ENCODE results near the gene HOXA7. TPM values are rescaled to one million over a fixed set of nuclear protein-coding genes. Genes with fewer than 3 reads are reported as not detected.

HOXA7 gene
- total RNA-seq, 4 donors from 2014 or later: 8.7 to 16.9 (median 11.3) TPM

GRCh38 chr7:27117887-27118491 lies 38.5 kb downstream of the HOXA7 start:
- 59 to 62% methylated on average over 19 of the region's 19 CpGs for WGBS, 2 donors
- Histone ChIP-seq H3K4me1 (peaks cover 0 to 52% (median 1%) of the 10 kb centered on the region in 4 donors), H3K9me3 (no peaks in the 10 kb centered on the region), H3K27ac (peak overlapping the region in 3 of 4 donors; percentile 4 to 29 (median 19)), H3K27me3 (peaks cover 0 to 40% of the 10 kb centered on the region in 2 donors), H3K36me3 (peaks cover 0 to 16% (median 0%) of the 10 kb centered on the region in 3 donors), H3K4me3 (peak overlapping the region in 1 of 4 donors; percentile 4)
- TF ChIP-seq CTCF (IDR thresholded peaks at IDR 0.05): no peak
- DNase-seq (ENCODE audit: low spot score in 2 of 2): no peak

GRCh38 chr7:27116962-27117886 lies 39.3 kb downstream of the HOXA7 start:
- TF ChIP-seq EP300 (IDR thresholded peaks at IDR 0.05): no peak
- TF ChIP-seq POLR2A (IDR thresholded peaks at IDR 0.05): no peak
- TF ChIP-seq CTCF (IDR thresholded peaks at IDR 0.05): no peak
- Histone ChIP-seq H3K9me3 (no peaks in the 10 kb centered on the region), H3K4me3 (peak overlapping the region in 1 of 4 donors; percentile 4), H3K36me3 (peaks cover 0 to 11% (median 0%) of the 10 kb centered on the region in 3 donors), H3K27me3 (peaks cover 0 to 47% of the 10 kb centered on the region in 2 donors), H3K27ac (peak overlapping the region in 3 of 4 donors; percentile 19 to 83 (median 29)), H3K4me1 (peaks cover 0 to 54% (median 1%) of the 10 kb centered on the region in 4 donors)
- 76 to 78% methylated on average over 12 of the region's 12 CpGs for WGBS, 2 donors
- DNase-seq (ENCODE audit: low spot score in 2 of 2): no peak

- WGBS, 2 donors: 78 to 81% methylated on average over 20 of the region's 20 CpGs
- DNase-seq (ENCODE audit: low spot score in 2 of 2): no peak
- H3K36me3 ChIP-seq: peaks cover 0 to 7% (median 0%) of the 10 kb centered on the region in 3 donors
- TF ChIP-seq CTCF (IDR thresholded peaks at IDR 0.05) (no peak), EP300 (IDR thresholded peaks at IDR 0.05) (no peak), POLR2A (IDR thresholded peaks at IDR 0.05) (no peak)
- peaks cover 0 to 59% (median 1%) of the 10 kb centered on the region in 4 donors for H3K4me1 ChIP-seq
- peak overlapping the region in 2 of 4 donors; percentile 6 to 18 for H3K4me3 ChIP-seq
- H3K9me3 ChIP-seq: no peaks in the 10 kb centered on the region
- peak overlapping the region in 2 of 4 donors; percentile 29 to 83 for H3K27ac ChIP-seq
- peaks cover 0 to 47% of the 10 kb centered on the region in 2 donors for H3K27me3 ChIP-seq
Observed at GRCh38 chr7:27116031-27116961, 40.2 kb downstream of the HOXA7 start.

- Histone ChIP-seq H3K36me3 (peaks cover 0 to 7% (median 0%) of the 10 kb centered on the region in 3 donors), H3K4me3 (peak overlapping the region in 2 of 4 donors; percentile 6 to 18), H3K27ac (peak overlapping the region in 3 of 4 donors; percentile 29 to 83 (median 52)), H3K27me3 (peaks cover 0 to 54% of the 10 kb centered on the region in 2 donors), H3K9me3 (no peaks in the 10 kb centered on the region), H3K4me1 (peaks cover 0 to 61% (median 3%) of the 10 kb centered on the region in 4 donors)
- WGBS, 2 donors: 65 to 72% methylated on average over 37 to 45 of the region's 45 CpGs
- DNase-seq (ENCODE audit: low spot score in 2 of 2): no peak
- TF ChIP-seq EP300 (IDR thresholded peaks at IDR 0.05) (no peak), CTCF (IDR thresholded peaks at IDR 0.05) (no peak), POLR2A (IDR thresholded peaks at IDR 0.05) (no peak)
Observed at GRCh38 chr7:27115221-27116026, 41.1 kb downstream of the HOXA7 start.
